NB4 (cell line): ENCODE measurements around the gene SPTBN2.
"Not testable (repeated sequence)": the region's sequence is repeated elsewhere in the genome, so short reads cannot be mapped to it uniquely, and the experiment has no call there.

Experiments
- MAX ChIP-seq: IDR thresholded peaks from 2 replicates; pipeline ENCODE4 v1.6.1; 2011; ENCODE audit warnings: low read depth, low read length
- MYC ChIP-seq: IDR thresholded peaks from 2 replicates; pipeline ENCODE4 v1.6.1; 2011; ENCODE audit warnings: low read depth, low read length
- POLR2A ChIP-seq: IDR thresholded peaks from 2 replicates; pipeline ENCODE4 v1.6.1; 2011; ENCODE audit warnings: mild to moderate bottlenecking; ENCODE audit not compliant: insufficient read length; ENCODE audit errors: extremely low read depth
- TF ChIP-seq, protein P1 (sequence below): IDR thresholded peaks from one replicate; pipeline ENCODE4 v1.5.1; 2012; ENCODE audit warnings: low read depth, low read length

DNA sequence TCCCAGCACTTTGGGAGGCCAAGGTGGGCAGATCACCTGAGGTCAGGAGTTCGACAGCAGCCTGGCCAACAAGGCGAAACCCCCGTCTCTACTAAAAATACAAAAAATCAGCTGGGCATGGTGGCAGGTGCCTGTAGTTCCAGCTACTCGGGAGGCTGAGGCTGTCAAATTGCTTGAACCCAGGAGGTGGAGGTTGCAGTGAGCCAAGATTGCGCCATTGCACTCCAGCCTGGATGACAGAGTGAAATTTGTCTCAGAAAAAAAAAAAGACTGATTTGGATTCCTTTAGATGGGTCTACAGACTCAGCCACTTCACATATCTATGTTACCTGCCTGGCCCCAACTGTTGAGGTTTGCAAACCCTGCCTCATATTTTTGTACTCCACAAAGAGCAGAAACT is 4.8 kb downstream of the SPTBN2 start:
- TF ChIP-seq, protein P1, sequence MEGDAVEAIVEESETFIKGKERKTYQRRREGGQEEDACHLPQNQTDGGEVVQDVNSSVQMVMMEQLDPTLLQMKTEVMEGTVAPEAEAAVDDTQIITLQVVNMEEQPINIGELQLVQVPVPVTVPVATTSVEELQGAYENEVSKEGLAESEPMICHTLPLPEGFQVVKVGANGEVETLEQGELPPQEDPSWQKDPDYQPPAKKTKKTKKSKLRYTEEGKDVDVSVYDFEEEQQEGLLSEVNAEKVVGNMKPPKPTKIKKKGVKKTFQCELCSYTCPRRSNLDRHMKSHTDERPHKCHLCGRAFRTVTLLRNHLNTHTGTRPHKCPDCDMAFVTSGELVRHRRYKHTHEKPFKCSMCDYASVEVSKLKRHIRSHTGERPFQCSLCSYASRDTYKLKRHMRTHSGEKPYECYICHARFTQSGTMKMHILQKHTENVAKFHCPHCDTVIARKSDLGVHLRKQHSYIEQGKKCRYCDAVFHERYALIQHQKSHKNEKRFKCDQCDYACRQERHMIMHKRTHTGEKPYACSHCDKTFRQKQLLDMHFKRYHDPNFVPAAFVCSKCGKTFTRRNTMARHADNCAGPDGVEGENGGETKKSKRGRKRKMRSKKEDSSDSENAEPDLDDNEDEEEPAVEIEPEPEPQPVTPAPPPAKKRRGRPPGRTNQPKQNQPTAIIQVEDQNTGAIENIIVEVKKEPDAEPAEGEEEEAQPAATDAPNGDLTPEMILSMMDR, result not testable (repeated sequence)
- TF ChIP-seq POLR2A, MYC, MAX: not testable (repeated sequence)
